Suprapubic skin (tissue), 4 donors: ENCODE data around the gene STN1.

Experiments used
- CTCF ChIP-seq, 2 donors: fragments of 200-600 bp in 1 of 2; fragments of 450-650 bp in 1 of 2; sonication (generic) in 1 of 2; IDR thresholded peaks; one replicate each; pipeline ENCODE4 v1.5.1; 2016 to 2019; ENCODE audit warnings: antibody characterized with exemption in 2 of 2, mild to moderate bottlenecking in 1 of 2, moderate library complexity in 1 of 2
- POLR2A ChIP-seq, 2 donors: fragments of 450-650 bp; IDR thresholded peaks; one replicate each; pipeline ENCODE4 v1.6.1; 2017; ENCODE audit warnings: antibody characterized with exemption in 2 of 2, mild to moderate bottlenecking in 2 of 2, moderate library complexity in 2 of 2
- POLR2AphosphoS5 ChIP-seq, 3 donors: sonication (generic); formaldehyde crosslinking; IDR thresholded peaks; one replicate each; pipeline ENCODE4 v1.6.1; 2017; ENCODE audit warnings: antibody characterized with exemption in 3 of 3

- TF ChIP-seq POLR2A (IDR thresholded peaks at IDR 0.05) (no peak), CTCF (IDR thresholded peaks at IDR 0.05) (no peak), POLR2AphosphoS5 (IDR thresholded peaks at IDR 0.05) (no peak)
Measured at GRCh38 chr10:103868200-103868599, 49.8 kb downstream of the STN1 start.
